Stimulated activated CD4-positive, alpha-beta T cell treated with anti-CD3 and anti-CD28 coated beads, Interleukin-2, amount 100 ng/mL, for 48 hours (primary cell): ENCODE results near the gene KRT9.
"Not testable (repeated sequence)": the region's sequence is repeated elsewhere in the genome, so short reads cannot be mapped to it uniquely, and the experiment has no call there.

Source experiments
- DNase-seq, 2 donors: peaks; one replicate each; pipeline ENCODE4 v3.0.0-alpha.2; 2020

KRT9 gene

DNA sequence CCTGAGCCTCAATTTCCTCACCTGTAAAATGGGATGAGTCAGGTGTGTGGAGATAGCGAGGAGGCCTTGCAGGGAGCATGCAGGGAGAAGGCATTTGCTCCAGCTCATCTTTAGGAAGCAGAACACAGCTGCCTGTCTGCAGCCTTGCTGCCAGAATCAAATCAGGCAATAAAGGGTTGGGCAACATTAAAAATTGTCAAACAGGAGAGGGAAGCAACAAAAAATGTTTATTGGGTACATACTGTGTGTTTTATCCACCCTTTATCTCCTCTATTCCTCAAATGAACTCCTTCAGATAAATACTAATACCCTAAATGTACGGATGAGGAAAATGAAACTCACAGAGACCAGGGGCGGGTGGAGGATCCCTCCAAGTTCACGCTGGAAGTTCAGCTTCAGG is 28.5 kb upstream of the KRT9 start:
- no peak for DNase-seq

DNA sequence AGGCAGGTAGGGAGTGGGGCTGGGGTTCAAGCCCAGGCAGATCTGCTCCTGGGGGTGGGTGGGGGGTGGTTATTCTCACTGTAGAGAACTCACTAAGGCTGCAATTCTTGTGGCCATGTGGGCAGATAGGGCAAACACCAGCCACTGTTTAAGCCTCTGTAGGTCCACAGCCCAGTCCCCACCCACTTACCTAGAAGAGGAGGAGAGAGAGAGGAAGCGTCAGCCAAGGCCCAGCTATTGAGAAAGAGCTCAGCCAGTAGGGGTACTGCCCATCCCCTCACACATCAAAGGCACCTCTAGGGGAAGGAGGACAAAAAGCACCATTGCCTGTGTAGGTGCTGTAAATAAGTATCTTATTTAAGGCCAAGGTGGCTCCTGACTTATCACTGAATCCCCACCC is 27.8 kb upstream of the KRT9 start:
- DNase-seq, result no peak

DNA sequence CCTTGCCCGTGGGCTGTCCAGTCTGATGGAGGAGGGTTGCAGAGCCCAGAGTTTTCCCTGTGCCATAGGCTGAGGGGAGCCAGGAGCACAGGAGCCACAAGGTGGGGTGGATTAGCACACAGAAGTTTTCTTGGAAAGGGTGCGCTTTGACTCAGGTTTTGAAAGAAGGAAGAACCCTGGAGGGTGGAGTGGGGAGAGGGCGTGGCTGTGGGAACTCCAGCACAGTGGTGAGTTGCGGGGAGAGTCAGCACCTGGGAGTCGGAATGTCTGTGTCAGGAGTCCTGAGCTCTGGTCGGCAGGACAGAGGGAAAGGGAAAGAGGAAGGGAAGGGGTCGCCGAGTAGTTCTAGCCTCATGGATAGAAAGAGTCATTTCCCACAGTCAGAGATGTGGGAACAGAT is 23.7 kb upstream of the KRT9 start:
- DNase-seq, result no peak

DNA sequence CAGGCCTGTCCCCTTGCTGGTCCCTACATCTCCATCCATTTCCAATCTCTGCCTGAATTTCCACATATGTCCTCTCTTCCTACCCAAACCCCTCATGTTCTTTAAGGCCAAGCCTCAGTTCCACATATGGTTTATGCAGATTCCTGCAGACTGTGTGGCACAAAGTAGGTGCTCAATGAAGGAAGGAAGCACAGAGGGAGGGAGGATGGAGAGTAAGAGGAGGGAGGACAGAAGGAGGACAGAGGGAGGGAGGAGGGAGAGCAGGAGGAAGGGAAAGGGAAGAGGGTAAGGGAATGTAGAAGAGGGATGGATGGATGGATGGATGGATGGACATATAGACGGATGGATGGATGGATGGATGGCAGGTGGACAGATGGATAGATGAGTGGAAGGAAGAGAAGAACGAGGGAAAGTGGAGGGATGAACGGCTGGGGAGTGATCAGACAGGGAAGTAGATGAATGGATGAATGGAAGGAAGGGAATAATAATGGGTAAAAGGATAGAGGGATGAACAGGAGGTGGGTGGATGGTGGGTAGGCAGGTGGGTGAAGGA is 22.6 kb upstream of the KRT9 start:
- no peak for DNase-seq

DNA sequence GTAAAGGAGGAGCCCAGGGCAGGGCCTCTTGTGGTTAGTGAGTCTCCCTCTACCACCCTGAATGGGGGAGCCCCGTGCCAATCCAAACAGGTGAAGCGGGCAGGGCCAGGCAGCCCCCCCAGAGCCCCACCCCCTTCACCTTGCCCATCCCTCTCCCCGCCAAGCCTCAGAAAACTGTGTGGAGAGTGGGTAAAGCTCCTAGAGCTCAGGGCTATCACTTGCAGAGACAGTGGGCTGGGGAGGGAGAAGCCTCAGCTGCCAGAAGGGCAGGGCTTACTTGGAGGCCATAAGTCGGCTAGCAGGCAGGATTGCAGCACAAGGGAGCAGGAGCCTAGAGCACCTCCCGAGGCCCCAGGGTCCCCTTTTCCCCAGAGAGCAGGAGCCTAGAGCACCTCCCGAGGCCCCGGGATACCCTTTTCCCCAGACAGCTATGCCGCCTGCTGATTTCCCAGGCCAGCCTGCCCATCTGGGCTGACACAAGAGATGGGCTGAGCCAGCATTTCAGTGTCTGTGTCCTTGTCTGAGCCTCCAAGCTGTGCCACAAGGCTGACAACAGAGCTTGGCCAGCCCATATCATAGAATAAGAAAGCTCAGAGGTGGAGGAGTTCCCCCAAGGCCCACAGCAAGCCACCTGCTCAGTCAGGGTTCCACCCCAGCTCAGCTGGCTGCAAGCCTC is 21.6 kb upstream of the KRT9 start:
- DNase-seq, result no peak

DNA sequence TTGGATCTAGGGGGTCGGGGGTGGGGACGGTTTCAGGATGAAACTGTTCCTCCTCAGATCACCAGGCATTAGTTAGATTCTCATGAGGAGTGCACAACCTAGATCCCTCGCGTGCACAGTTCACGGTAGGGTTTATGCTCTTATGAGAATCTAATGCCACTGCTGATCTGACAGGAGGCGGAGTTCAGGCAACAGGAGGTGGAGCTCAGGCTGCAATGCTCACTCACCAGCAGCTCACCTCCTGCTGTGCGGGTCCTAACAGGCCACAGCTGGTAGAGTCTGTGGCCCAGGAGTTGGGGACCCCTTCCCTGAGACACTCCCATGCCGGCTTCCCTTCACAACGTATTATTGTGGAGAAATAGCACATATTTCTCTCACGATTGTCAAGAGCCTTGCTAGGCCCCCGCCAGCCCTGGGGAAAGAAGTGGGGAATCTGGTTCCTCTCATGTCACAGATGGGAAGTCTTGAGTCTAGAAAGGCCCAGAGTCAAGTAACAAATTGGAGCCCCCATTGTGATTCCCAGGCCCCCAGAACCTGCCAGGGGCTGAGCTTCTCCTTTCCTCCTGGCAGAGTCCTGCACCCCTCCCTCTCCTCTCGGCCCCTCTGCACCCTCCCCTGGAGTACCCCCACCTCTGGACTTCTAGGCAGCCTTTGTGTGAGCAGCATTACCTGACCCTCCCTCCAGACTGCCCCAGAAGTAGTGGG is 20.9 kb upstream of the KRT9 start:
- no peak for DNase-seq

DNA sequence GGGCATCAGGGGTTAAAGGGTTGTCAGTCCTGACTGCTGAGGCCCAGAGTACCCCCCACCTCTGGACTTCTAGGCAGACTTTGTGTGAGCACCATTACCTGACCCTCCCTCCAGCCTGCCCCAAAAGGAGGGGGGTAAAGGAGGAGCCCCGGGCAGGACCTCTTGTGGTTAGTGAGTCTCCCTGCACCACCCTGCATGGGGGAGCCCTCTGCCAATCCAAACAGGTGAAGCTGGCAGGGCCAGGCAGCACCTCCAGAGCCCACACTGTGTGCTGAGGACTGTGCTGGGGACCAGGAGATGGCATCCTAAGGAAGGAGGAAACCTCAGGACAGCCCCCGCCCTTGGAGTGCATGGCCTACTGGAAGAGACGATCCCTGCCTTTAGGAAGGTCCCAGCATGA is 17.4 kb upstream of the KRT9 start:
- no peak for DNase-seq

DNA sequence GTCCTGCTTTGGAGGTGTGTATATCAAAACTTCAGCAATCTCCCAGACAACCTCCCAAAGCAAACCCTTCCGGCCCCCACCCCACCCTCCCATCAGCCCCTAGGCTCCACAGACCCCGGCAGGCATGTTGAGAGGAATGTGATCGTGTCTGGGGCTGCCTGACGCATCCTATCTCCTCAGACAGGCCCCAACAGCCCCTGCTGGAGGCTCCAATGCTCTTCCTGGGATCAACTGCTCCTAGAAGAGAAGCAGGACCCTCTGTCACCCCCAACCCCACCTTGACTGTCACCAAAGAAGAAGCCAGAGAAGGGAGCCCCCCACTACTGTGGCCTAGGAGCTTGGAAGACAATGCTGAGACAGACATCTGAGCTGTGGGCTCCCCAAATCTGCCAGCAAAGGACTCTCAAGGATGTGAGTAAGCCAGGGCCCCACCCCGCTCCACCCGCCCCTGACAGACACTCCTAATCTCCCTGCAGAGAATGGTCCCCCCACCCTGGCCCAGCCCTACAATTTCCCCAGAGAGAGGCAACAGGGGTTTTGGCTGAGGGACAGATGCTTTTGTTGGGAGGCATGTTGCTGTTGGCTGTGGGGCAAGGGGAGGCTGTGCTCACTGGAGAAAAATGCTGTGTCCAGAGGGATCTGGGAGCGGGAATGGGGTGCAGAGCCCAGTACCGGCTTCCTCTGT is 16.4 kb upstream of the KRT9 start:
- DNase-seq, result no peak

DNA sequence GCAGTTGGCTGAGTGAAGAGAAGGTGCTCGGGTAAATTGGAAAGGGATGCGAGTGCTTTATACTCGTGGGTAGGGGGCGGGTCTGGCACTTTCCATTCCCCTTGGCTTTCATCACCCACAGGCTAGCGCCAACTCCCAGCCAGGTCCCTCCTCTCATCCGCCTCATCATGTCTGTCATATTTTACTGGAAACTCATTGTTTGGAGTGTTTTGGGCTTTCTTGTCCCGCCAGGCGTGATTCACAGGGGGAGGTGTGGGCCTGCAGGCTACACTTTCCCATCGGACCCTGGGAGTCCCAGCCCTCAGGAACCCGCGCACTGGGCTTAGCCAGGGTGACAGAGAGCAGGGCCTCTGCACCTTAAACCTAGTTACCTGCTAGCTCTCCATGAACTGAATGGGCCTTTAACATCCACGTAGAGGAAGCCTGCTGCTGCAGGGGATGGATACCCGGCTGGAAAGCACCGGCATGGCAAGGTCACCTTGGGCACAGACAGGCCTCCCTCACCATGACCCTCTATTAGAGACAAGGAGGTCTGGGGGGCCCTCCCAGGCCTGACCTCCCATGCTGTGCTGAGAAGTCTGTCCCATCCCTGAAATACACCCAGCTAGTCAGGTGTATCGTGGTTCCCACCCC is 15.1 kb upstream of the KRT9 start, which contains the start of gene KRT14:
Gene KRT14 (minus strand): TSS at position 33 of the 633 bp plus-strand sequence. CDS start 61 bp downstream, outside the sequence.
- DNase-seq, result no peak

DNA sequence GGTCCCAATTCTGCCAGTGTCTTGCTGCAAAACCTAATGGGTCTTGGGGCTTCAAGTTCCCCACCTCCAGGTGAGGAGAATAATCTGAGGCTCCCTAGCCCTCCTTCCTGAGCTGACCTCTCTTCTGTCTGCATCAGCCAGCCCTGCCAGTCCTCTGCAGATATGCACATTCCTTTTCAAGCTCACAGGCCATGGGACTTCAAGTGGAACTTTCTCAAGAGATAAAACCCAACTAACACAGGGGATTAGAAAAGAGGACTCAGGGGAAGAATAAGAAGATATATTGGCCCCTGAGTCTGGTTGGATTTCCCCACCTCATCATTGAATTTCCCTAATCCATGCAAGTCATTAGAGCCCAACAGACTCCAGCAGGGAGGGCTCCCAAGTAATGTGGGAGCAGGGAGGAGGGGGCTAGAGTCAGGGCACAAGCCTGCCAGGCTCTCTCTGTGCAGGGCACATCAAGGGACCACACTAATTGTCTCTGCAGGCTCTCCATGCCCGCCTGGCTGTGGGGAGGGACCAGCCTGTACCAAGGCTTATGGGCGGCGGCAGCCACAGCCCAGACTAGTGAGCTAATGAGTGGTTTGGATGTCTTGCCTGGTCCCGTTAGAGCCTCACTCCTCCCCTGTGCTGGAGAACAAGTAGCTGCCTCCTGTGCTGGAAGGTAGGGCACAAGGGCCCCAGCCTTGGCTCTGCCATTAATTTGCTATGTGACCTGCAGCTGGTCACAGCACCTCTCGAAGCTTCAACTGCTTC is 13.6 kb upstream of the KRT9 start:
- no peak for DNase-seq

DNA sequence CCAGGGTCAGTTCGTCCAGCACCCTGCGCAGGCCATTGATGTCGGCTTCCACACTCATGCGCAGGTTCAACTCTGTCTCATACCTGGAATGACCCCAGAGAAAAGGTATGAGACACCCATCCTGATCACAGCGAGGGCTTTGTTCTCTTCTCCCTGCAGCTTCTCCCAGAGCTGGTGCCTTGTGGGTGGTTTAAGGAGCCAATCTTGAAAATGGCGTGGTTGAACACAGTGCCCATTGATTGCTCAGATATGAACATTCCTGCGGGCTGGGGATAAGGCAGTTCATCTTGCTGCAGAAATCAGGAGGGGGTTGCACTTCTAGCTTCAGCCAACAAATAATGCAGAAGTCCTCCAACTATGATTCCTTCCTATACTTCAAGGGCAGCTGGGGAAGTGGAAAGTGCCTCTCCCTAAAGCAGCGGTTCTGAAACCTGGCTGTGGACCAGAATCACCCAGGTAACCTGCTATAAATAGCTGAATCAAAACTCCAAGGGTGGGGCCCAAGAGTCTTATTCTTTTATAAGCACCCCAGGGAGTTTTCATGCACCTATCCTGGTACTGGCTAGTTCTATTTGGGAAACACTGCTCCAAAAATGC is 12.6 kb upstream of the KRT9 start:
- not testable (repeated sequence) for DNase-seq

DNA sequence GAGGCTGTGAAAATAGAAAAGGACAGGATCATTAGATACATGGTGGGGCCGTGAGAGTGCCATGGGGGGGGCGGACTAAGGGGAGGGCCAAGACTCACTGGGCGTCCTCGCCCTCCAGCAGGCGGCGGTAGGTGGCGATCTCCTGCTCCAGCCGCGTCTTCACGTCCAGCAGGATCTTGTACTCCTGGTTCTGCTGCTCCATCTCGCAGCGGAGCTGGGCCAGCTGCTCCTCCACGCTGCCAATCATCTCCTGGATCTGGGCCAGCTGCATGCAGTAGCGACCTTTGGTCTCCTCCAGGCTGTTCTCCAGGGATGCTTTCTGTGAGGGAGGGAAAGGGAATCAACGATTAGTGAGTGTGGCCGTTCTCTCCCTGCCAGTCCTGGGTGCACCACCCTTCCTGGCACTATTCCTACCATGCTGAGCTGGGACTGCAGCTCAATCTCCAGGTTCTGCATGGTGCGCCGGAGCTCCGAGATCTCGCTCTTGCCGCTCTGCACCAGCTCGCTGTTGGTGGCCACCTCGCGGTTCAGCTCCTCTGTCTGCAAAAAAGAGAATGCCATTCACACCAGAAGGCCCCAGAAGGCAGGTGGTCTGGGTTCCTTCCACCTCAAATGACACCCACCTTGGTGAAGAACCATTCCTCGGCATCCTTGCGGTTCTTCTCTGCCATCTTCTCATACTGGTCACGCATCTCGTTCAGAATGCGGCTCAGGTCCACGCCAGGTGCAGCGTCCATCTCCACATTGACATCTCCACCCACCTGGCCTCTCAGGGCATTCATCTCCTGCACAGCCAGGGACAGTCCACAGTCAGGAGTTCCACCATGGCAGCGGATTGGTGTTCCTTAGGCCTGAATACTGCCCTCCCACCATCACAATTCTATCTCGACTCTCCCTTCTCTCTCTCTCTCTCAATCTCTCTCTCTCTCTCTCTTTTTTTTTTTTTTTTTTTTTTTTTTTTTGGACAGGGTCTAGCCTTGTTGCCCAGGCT is 11.6 kb upstream of the KRT9 start:
- no peak for DNase-seq

DNA sequence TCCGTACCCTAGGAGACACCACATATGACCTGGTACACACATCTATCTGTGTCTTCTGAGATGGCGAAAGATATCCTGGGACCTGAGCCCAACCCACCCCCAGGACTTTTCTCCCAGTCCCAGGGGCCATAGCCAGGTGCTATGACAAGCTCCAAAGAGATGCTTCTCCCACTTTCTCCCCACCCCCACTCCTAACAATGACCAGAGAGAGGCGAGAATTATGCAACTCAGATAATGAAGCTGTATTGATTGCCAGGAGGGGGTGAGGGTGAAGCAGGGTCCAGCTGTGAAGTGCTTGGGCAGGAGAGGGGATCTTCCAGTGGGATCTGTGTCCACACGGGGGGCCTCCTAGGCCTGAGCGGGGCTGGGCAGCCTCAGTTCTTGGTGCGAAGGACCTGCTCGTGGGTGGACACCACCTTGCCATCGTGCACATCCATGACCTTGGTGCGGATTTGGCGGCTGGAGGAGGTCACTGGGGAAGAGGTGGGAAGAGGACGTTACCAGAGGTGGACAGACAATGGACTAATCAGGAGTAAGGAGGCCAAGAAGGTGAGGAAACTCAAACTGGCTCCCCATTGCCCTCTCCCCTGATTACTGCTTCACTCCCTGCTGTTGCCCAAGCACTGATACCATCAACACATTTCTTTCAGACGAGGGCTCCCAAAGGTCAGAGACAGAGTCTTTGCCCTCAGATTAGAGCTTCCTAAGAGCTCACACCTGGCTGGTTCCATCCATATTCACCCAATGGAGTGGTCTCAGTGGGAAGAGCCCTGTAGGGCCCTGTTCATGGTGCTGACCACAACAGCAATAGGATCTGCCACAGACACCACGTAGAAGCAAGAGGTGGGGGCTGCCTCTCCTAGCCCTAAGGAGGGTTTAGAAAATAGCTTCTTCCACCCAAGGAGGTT is 10.5 kb upstream of the KRT9 start:
- DNase-seq, result not testable (repeated sequence)

DNA sequence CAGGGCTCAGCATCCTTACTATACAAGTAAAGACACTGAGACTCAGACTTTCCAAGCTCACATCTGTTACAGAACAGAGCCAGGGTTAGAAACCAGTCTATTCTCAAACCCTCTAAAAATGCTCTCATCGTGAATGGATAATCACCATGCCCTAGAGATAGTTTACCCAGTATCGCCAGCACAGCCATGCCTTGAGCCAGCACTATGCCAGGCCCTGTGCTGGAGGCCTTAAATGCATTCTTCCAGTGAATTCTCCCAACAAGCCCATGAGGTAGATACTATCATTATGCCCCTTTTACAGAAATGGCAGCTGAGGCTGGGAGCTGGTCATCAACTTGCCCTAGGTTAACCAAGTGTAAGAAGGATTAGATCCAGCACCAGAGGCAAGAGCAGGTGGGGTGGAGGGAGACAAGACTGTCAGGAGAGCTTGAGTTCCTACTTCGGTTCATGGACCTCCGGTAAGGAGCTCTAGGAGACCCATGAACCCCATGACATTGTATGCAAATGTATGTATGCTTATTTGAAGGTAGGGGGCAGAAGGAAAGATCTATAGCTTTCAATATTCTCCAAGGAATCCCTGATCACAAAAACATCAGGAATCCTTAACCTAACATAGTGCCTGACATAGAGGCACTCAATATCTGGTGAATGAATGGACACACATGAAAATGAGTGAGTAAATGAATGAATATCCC is 9.7 kb upstream of the KRT9 start:
- DNase-seq, result no peak

DNA sequence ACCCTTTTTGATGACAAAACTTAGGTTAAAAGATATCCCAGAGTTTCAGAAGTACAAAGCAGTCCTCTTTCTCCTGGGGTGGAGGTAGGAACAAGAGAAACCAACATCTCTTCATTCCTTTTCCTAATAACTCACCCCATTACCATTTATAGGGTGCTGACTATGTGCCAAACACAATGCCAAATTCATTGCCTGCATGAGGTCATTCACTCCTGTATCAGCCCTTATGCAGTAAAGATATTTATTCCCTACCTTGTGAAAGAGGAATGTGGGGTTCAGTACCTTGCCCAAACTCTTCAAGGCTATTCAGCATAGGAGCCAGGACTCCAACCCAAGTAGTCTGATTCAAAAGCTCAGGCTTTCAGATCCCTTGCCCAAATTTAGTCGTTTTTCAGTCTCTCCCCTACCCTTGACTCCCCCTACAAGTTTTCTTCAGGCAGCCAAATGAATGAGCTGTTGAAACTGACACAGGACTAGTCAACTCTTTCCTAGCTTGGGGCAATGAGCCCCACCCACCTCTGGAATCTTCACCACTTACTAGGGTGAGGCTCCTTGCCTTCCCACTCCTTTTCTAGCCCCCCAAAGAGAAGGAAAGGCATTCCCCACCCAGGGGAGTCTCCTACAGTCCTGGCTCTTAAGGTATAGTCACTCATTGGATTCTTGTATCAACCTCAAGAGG is 9.0 kb upstream of the KRT9 start:
- DNase-seq, result no peak

DNA sequence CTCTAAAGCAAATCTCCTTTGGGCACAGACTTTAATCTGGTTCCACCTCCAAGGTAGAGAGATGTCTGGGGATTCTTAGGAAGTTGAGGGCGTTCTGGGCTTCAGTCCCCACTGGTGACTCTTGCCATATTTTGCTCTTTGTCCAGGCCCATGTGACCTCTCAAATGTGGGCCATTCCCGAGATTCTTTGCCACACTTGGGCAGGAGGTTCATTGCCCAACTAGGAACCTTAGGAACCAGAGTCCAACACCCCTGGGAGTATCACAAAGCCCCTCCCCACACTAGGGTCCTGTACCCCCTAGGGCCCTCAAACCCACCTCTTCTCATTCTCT is 8.4 kb upstream of the KRT9 start:
- DNase-seq, result no peak

DNA sequence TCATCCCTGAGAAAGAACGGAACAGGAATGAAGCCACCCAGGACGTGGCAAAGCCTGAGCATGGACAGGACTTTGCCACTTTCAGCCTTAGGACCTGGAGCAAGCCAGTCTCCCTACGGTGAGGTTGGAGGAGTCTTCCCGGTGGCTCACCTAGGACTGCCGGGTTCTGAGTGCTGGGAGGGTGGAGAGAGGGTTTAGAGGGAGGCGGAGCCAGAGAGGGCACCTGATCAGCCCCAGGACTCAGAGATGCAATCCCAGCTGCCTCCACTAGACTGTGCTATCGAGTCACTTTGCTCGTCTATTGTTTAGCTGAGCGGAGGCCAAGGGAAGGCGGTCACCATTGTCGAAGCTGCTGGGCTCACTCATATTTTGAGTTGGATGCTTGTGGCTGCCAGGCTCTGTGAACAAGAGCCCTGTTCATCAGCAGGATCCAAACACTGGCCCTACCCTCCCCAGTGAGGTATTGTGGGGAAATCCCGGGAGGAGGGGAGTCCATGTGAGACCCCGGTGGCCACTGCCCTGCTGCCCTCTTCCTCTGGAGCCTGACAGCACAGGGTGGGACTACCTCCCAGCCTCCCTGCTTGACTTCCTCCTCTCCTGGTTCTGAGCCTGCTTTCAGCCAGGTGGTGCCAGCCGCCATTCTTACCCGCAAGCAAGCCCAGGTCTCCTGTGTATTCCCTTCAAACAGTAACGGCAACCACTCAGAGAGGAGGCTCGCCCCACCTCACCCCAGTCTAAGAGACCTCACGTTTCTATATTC is 7.8 kb upstream of the KRT9 start:
- DNase-seq, result peak; percentile 76

DNA sequence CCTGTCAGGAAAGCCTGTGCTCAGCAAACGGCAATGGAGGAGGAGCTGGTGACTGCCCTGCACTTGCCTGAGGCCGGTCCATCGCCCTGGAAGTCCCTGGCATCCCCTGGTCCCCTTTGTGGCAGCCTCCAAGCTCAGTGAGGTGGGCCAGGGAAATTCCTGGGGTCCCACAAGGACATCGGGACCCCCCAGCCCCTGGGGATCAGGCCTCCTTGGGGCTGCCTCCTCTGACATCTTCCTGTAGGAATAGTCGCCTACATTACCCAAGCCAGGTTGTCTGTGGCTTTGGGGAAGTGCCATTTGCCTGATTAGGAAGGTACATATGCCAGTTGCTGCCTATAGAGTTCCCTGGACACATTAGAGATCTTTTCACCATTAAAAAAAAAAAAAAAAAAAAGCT is 7.1 kb upstream of the KRT9 start:
- DNase-seq, result no peak
